ENCODE data around the gene KCNF1. TPM values are rescaled to one million over a fixed set of nuclear protein-coding genes. Genes with fewer than 3 reads are reported as not detected.

Gene KCNF1
- total RNA-seq, 1 experiment from 2014 or later: 3.2 TPM

- H4K20me1 ChIP-seq (ENCODE audit: control insufficient read depth, insufficient read depth, insufficient read length): no peaks in the 10 kb centered on the region
- WGBS (ENCODE audit: extremely low coverage, insufficient read length, low lambda C conversion rate): no CpG with 5 or more reads among the region's 15 CpGs
- H3K27me3 ChIP-seq (ENCODE audit: insufficient read depth, low read length): peaks cover 14% of the 10 kb centered on the region; the same call in 1 of the 2 replicates
- no peaks in the 10 kb centered on the region for H3K79me2 ChIP-seq (ENCODE audit: insufficient read depth, low read length)
- no peak overlapping the region for H4K91ac ChIP-seq (ENCODE audit: insufficient read length, low read depth, low read length)
- H3K23ac ChIP-seq (ENCODE audit: insufficient read length, low read depth, low read length): no peak overlapping the region
- Mint-ChIP-seq H3K4me1 (peaks cover 25 to 40% of the 10 kb centered on the region in 2 experiments), H3K9me3 (peaks cover 9 to 18% of the 10 kb centered on the region in 2 experiments), H3K27me3 (ENCODE audit: low read depth) (peaks cover 36% of the 10 kb centered on the region), H3K27ac (peak overlapping the region in 1 of 3 experiments; percentile 56; a peak in 1 of 7 replicates), H3K36me3 (ENCODE audit: insufficient read depth in 1 of 3, low read depth in 3 of 3) (peaks cover 2 to 14% (median 4%) of the 10 kb centered on the region in 3 experiments; a peak in 6 of 7 replicates), H3K4me3 (no peak overlapping the region)
- H4K8ac ChIP-seq (replicated peaks; ENCODE audit: insufficient read length, low read depth, low read length): no peak overlapping the region
- H3K79me1 ChIP-seq (ENCODE audit: insufficient read depth, low read depth, low read length, poor library complexity, severe bottlenecking): no peaks in the 10 kb centered on the region
- H3K9ac ChIP-seq (ENCODE audit: extremely low read depth, insufficient read length, low read length): no peak overlapping the region
- no peaks in the 10 kb centered on the region for H3K9me3 ChIP-seq (ENCODE audit: control insufficient read depth, low read depth, low read length)
- H3K4ac ChIP-seq (ENCODE audit: low read depth, low read length): no peak overlapping the region
- H4K5ac ChIP-seq (ENCODE audit: insufficient read length, low read depth, low read length): no peak overlapping the region
- H2AK5ac ChIP-seq (ENCODE audit: insufficient read length, low read length): no peak overlapping the region
- H3K56ac ChIP-seq (ENCODE audit: insufficient read length, low read depth, low read length): no peak overlapping the region
- no peak overlapping the region for H2BK120ac ChIP-seq (ENCODE audit: low read depth, low read length, poor library complexity, severe bottlenecking)
- no peak overlapping the region for H3K14ac ChIP-seq (ENCODE audit: insufficient read depth, low read length)
- H3K27ac ChIP-seq (ENCODE audit: insufficient read length, low read depth, low read length): no peak overlapping the region
- no peak overlapping the region for H2BK15ac ChIP-seq (ENCODE audit: low read depth, low read length)
- H3K18ac ChIP-seq (ENCODE audit: insufficient read length, low read depth, low read length): no peak overlapping the region
- H2BK5ac ChIP-seq (ENCODE audit: insufficient read length, low read length): no peak overlapping the region
- no peak overlapping the region for H2BK20ac ChIP-seq (ENCODE audit: low read depth, low read length, poor library complexity, severe bottlenecking)
- DNase-seq: peak; percentile 75
- no peak overlapping the region for H2BK12ac ChIP-seq (ENCODE audit: insufficient read length, low read depth, low read length)
- no peak overlapping the region for H3K4me2 ChIP-seq (ENCODE audit: insufficient read depth, insufficient read length, low read length)
- H3K4me1 ChIP-seq (ENCODE audit: insufficient read depth, low read length): no peaks in the 10 kb centered on the region
- H3K23me2 ChIP-seq (ENCODE audit: insufficient read length, low read depth, low read length, poor library complexity, severe bottlenecking): no peaks in the 10 kb centered on the region
- H2AFZ ChIP-seq (ENCODE audit: low read length): no peak overlapping the region
- no peak overlapping the region for H3T11ph ChIP-seq (ENCODE audit: low read length)
- TF ChIP-seq, protein P1, sequence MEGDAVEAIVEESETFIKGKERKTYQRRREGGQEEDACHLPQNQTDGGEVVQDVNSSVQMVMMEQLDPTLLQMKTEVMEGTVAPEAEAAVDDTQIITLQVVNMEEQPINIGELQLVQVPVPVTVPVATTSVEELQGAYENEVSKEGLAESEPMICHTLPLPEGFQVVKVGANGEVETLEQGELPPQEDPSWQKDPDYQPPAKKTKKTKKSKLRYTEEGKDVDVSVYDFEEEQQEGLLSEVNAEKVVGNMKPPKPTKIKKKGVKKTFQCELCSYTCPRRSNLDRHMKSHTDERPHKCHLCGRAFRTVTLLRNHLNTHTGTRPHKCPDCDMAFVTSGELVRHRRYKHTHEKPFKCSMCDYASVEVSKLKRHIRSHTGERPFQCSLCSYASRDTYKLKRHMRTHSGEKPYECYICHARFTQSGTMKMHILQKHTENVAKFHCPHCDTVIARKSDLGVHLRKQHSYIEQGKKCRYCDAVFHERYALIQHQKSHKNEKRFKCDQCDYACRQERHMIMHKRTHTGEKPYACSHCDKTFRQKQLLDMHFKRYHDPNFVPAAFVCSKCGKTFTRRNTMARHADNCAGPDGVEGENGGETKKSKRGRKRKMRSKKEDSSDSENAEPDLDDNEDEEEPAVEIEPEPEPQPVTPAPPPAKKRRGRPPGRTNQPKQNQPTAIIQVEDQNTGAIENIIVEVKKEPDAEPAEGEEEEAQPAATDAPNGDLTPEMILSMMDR (conservative IDR thresholded peaks at IDR 0.05): peak; percentile 83
These were observed 2.4 kb upstream of the KCNF1 start for GRCh38 chr2:10909050-10909995.

Measured in H9 (cell line).